DND-41 (cell line): ENCODE data around the gene CAPN2.

Experiments used
- ATAC-seq: fragments of 200-7000 bp; cut with Tn5 transposase; 3 replicates; pipeline ENCODE4 v1.9.1; 2021; ENCODE audit warnings: low read depth; ENCODE audit not compliant: insufficient read depth
- DNase-seq: peaks from one replicate; pipeline ENCODE4 v3.0.0-alpha.2; 2020
- H2AFZ ChIP-seq: 2 replicates; pipeline ENCODE4 v1.6.0; 2012; ENCODE audit warnings: low read depth, low read length
- H3K27ac ChIP-seq: 2 replicates; pipeline ENCODE4 v1.5.1; 2012; ENCODE audit warnings: low read length, inconsistent platforms
- H3K27me3 ChIP-seq: fragments of 200-600 bp; sonication (generic); 2 replicates; pipeline ENCODE4 v1.6.0; 2012; ENCODE audit warnings: low read length, mild to moderate bottlenecking, inconsistent platforms; ENCODE audit not compliant: insufficient read depth, poor library complexity
- H3K36me3 ChIP-seq: 2 replicates; pipeline ENCODE4 v1.5.1; 2012; ENCODE audit warnings: low read length, inconsistent platforms; ENCODE audit not compliant: insufficient read depth
- H3K4me1 ChIP-seq: 2 replicates; pipeline ENCODE4 v1.5.1; 2012; ENCODE audit warnings: mild to moderate bottlenecking, low read length; ENCODE audit not compliant: insufficient read depth
- H3K4me2 ChIP-seq: 2 replicates; pipeline ENCODE4 v1.6.0; 2012; ENCODE audit warnings: mild to moderate bottlenecking, moderate library complexity, low read length, inconsistent platforms; ENCODE audit not compliant: insufficient read depth
- H3K4me3 ChIP-seq, 2 experiments: fragments of 200-600 bp in 1 of 2; shearing (Covaris generic) in 1 of 2; 2 replicates each; pipeline ENCODE4 v1.5.1; 2012 to 2016; ENCODE audit warnings: inconsistent platforms in 2 of 2, low read length in 2 of 2, mild to moderate bottlenecking in 2 of 2, low read depth in 1 of 2, moderate library complexity in 1 of 2
- H3K79me2 ChIP-seq: 2 replicates; pipeline ENCODE4 v1.6.0; 2012; ENCODE audit warnings: low read length, inconsistent platforms; ENCODE audit not compliant: insufficient read depth
- H3K9ac ChIP-seq: 2 replicates; pipeline ENCODE4 v1.6.0; 2012; ENCODE audit warnings: low read depth, mild to moderate bottlenecking, inconsistent platforms, low read length, moderate library complexity
- H3K9me3 ChIP-seq: 2 replicates; pipeline ENCODE4 v1.5.1; 2012; ENCODE audit warnings: low read length, moderate library complexity, mild to moderate bottlenecking, inconsistent platforms; ENCODE audit not compliant: insufficient read depth, severe bottlenecking
- H4K20me1 ChIP-seq: 2 replicates; pipeline ENCODE4 v1.6.0; 2012; ENCODE audit warnings: low read length; ENCODE audit not compliant: insufficient read depth
- CTCF ChIP-seq: IDR thresholded peaks from 2 replicates; pipeline ENCODE4 v1.5.1; 2012; ENCODE audit warnings: borderline replicate concordance, low read length, moderate library complexity, mild to moderate bottlenecking; ENCODE audit not compliant: poor library complexity, severe bottlenecking; ENCODE audit errors: extremely low read depth
- EZH2 ChIP-seq: IDR thresholded peaks from 3 replicates; pipeline ENCODE4 v1.6.1; 2012; ENCODE audit warnings: borderline replicate concordance, low read depth, mild to moderate bottlenecking, moderate library complexity, low read length, inconsistent platforms; ENCODE audit not compliant: severe bottlenecking

CAPN2 gene

DNA sequence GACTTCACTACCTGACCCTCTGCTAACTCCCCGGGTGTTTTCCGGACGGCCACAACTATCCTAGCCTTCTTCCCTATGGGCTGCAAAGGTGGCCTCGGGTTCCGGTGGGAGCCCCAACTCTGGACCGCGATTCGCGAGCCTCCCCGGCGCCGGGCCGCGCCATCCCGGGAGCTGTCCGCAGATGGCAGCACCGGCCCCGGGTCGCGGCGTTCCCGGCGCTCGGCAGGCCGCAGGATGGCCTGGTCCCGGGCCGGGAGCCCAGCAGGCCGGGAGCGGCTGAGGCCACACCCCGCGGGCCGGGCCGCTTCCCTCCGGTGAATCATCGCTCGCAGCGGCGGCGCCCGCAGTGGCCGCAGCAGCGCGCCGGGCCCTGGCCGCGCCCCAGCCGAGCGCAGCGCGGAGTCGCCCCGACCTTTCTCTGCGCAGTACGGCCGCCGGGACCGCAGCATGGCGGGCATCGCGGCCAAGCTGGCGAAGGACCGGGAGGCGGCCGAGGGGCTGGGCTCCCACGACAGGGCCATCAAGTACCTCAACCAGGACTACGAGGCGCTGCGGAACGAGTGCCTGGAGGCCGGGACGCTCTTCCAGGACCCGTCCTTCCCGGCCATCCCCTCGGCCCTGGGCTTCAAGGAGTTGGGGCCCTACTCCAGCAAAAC is at the start of gene CAPN2:
Gene CAPN2, plus strand, starts transcription at position 346 of the 656 bp plus-strand sequence. Its CDS starts 102 bp downstream, at position 448.
- Histone ChIP-seq H3K4me3 (no peak within 1 kb of the TSS), H3K9ac (no peak within 1 kb of the TSS), H3K27ac (no peak within 1 kb of the TSS), H3K27me3 (peaks cover 13% of the 10 kb centered on the region), H3K4me2 (no peak within 1 kb of the TSS), H3K36me3 (no peaks in the 10 kb centered on the region), H3K9me3 (no peaks in the 10 kb centered on the region), H4K20me1 (no peaks in the 10 kb centered on the region), H3K79me2 (no peaks in the 10 kb centered on the region), H3K4me1 (no peaks in the 10 kb centered on the region), H2AFZ (no peak within 1 kb of the TSS)
- DNase-seq (no peak), ATAC-seq (peak; percentile 34; the same call in 1 of the 3 replicates)
- no peak for TF ChIP-seq CTCF
- no peak for TF ChIP-seq EZH2

DNA sequence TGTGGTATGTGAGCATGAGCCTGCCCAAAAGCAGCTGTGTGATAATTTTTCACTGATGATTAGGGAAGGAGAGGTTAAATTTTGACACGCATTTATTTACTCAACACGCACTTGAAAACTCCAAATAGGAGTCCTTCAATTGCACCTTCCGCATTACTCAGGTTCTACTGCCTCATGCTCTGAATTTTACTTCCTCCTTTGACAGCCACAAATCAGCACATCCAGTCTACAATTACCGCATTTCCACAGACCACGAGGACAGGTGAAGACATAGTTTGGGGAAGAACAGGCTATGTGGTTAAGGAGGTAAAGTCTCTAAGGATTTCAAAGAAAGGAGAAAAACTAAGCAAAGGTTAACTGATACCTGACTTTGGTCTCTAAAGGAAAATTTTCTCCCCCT is 49.4 kb upstream of the CAPN2 start:
- Histone ChIP-seq H3K79me2 (no peaks in the 10 kb centered on the region), H3K27ac (no peak overlapping the region), H4K20me1 (no peaks in the 10 kb centered on the region), H3K9me3 (no peaks in the 10 kb centered on the region), H2AFZ (no peak overlapping the region), H3K9ac (no peak overlapping the region), H3K4me2 (no peak overlapping the region), H3K27me3 (peaks cover 4% of the 10 kb centered on the region), H3K4me3 (no peak overlapping the region), H3K36me3 (no peaks in the 10 kb centered on the region), H3K4me1 (no peaks in the 10 kb centered on the region)
- ATAC-seq (no peak), DNase-seq (no peak)
- TF ChIP-seq CTCF (no peak), EZH2 (no peak)

DNA sequence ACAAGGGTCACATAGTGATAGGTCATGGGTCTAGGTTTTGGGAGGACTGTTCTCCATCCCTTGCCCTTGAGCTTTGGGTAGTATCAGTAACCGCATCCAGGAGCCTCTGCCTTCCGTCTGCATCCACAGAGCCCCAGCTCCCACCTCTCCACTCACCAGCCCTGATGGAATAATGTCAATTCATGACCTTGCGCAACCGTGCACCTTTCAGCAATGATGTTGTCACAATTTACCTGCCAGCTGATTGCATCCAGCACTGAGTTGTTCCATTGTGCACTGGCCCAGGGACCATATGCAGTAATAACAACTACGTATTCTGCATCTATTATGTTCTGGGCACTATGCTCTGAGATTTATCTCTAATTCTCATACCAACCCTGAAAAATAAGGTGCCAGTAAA is 48.2 kb upstream of the CAPN2 start:
- Histone ChIP-seq H3K9ac (no peak overlapping the region), H2AFZ (no peak overlapping the region), H3K27me3 (peaks cover 3% of the 10 kb centered on the region), H3K4me1 (no peaks in the 10 kb centered on the region), H3K4me3 (no peak overlapping the region), H3K36me3 (no peaks in the 10 kb centered on the region), H4K20me1 (no peaks in the 10 kb centered on the region), H3K27ac (no peak overlapping the region), H3K4me2 (no peak overlapping the region), H3K79me2 (no peaks in the 10 kb centered on the region), H3K9me3 (no peaks in the 10 kb centered on the region)
- TF ChIP-seq CTCF, result no peak
- no peak for TF ChIP-seq EZH2
- DNase-seq, result no peak
- no peak for ATAC-seq
